Left kidney (tissue), 8 donors: ENCODE results near the gene BCOR. TPM values are rescaled to one million over a fixed set of nuclear protein-coding genes. Genes with fewer than 3 reads are reported as not detected.

Source experiments
- DNase-seq: peaks from one replicate; pipeline ENCODE4 v3.0.0-alpha.2; 2013
- long read RNA-seq, 8 donors: transcript quantifications; one replicate each; lab custom pipeline, GENCODE V29; 2026
- polyA plus RNA-seq: library from polyadenylated mRNA; unstranded; fragments of 120-200 nt; gene quantifications from one replicate; pipeline ENCODE4 v1.2.1, GENCODE V29; 2013; ENCODE audit not compliant: insufficient read length

Gene BCOR
- polyA plus RNA-seq = 53.4 TPM
- long read RNA-seq, donor 1, partial matches to known transcripts = 21 of 21 reads
- long read RNA-seq, donor 1, other reads (novel, unspliced or antisense) = 0 of 21 reads
- long read RNA-seq, donor 2 = 0 reads
- long read RNA-seq, donor 3, partial matches to known transcripts = 9 of 9 reads
- long read RNA-seq, donor 3, other reads (novel, unspliced or antisense) = 0 of 9 reads
- long read RNA-seq, donor 4 = 0 reads
- long read RNA-seq, donor 5, partial matches to known transcripts = 6 of 6 reads
- long read RNA-seq, donor 5, other reads (novel, unspliced or antisense) = 0 of 6 reads
- long read RNA-seq, donor 6, partial matches to known transcripts = 0 of 1 reads
- long read RNA-seq, donor 6, other reads (novel, unspliced or antisense) = 0 of 1 reads
- long read RNA-seq, donor 7, partial matches to known transcripts = 5 of 6 reads
- long read RNA-seq, donor 7, other reads (novel, unspliced or antisense) = 0 of 6 reads
- long read RNA-seq, donor 8, partial matches to known transcripts = 0 of 2 reads
- long read RNA-seq, donor 8, other reads (novel, unspliced or antisense) = 0 of 2 reads

- no peak for DNase-seq
Observed at GRCh38 chrX:40097504-40098263, at the start of gene BCOR. TSS of gene BCOR (minus strand) at chrX:40097958. CDS start at chrX:40077929, 20,029 bp downstream.

- DNase-seq = no peak
Observed at GRCh38 chrX:40147126-40147952, 49.6 kb upstream of the BCOR start.

DNA sequence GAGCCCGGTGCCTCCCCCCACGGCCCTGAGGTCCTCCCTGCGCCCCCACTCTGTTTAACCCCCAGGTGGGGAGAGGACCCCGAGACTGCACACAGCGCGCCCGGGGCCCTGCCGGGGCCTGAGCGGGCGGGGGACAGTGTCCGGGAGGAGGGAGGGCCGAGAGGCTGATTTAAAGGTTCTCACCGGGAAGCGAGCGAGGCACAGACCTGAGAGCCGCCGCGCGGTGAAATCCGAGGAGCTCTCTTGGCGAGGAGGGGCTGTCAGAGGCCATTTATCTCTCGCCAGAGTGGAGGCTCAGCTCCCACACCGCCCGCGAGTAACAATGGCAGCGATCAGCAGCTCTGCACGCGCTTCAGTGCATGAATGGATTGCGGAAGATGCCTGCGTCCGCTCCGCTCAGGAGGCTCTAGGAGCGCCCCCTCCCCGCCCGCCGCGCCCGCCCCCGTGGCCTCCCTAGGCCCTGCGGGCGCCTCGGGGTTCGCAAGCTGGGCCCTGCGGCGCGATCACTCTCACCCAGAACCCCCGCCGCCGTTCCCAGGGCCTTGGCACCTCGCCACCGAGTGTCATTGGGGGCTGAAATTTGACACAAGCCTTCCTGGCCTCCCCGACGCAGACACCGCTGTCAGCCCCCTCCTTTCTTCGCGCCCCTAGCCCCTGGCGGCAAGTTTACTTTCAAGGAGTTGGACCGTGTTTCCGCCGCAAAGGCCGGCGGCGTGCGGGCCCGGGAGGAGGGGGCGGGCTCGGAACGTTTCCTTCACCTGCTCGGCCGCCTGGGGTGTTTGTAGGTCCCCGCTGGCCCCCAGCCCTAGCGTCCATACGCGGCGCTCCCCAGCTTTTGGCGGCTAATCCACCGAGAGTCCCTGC, 48.7 kb upstream of the BCOR start:
- DNase-seq = peak; percentile 57

- DNase-seq = no peak
Observed at GRCh38 chrX:40145923-40146261, 48.1 kb upstream of the BCOR start.

- DNase-seq = no peak
Observed at GRCh38 chrX:40145001-40145922, 47.5 kb upstream of the BCOR start.

GRCh38 chrX:40144576-40144975, 46.8 kb upstream of the BCOR start:
- DNase-seq = no peak

GRCh38 chrX:40143987-40144386, 46.2 kb upstream of the BCOR start:
- no peak for DNase-seq

- no peak for DNase-seq
Observed at GRCh38 chrX:40143001-40143400, 45.2 kb upstream of the BCOR start.

DNA sequence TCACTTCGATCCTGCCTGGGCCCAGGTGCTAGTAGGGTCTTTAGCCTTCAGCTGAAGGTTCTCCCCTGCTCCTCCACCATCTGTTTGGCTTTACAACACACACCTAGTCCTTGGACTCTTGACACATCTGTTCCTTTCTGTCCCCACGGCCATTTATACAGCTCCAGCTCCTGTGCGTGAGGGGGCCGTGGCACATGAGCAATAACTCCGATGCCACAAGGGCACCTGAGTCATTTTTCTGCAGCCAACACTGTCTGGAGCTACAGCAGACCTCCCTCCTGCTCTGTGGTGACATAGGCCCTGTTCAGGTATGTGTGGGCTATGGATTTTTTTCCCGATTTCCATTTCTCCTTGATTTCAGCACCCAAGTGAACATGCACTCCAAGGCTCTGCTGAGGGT, 44.7 kb upstream of the BCOR start:
- no peak for DNase-seq

DNA sequence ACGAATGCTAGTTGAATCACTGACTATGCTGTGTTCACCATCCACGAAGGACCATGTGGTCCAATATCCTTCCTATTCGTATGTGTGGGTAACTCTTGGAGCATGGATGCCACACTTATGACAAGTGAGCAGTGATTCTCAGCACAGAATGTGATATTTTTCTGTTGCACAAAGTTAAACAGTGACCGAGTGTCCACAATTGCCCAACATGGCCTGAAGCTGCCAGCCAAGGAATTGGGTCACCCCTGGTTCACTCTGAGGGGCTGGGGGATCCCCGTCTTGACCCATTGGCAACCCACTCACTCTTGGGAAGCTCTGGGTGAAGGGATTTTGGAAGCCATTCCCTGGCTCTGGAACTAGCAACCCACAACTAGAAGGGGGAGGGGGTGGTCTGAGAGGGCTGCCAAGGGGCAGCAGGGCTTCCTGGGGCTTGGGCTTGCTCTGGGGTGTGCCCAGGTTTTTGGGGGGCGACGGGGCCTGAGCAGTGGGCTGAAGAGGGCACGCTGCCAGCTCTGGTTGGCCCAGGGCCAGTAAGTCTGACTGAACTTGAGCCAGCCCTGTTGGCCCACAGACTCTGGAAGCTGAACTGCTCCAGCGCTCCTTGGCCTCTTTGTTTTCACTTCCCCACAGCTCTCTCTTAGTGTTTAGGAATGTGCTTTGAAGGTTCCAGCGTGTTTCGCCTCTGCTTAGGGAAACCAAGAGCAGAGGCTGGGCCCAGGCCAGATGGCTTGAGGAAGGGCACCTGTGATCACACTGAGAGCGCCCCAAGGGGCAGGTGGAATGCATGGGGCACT, 43.1 kb upstream of the BCOR start:
- no peak for DNase-seq

DNA sequence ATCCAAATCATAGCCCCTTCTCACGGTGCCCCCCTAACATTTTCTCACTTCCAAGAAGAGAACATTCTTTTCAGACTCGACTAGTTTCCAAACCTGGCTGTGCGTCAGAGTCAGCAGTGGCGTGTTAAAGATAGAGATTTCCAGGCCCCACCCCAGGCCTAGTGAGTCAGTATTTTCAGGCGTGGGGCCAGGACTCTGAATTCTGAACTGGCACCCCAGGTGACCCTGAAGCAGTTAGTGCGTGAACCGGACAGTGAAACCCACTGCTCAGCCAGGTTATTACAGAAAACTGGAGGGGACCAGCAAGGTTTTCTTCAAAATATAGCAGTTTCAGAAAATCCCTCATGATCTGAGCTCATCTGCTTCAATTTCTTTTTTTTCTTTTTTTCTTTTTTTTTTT, 35.0 kb upstream of the BCOR start:
- no peak for DNase-seq

DNA sequence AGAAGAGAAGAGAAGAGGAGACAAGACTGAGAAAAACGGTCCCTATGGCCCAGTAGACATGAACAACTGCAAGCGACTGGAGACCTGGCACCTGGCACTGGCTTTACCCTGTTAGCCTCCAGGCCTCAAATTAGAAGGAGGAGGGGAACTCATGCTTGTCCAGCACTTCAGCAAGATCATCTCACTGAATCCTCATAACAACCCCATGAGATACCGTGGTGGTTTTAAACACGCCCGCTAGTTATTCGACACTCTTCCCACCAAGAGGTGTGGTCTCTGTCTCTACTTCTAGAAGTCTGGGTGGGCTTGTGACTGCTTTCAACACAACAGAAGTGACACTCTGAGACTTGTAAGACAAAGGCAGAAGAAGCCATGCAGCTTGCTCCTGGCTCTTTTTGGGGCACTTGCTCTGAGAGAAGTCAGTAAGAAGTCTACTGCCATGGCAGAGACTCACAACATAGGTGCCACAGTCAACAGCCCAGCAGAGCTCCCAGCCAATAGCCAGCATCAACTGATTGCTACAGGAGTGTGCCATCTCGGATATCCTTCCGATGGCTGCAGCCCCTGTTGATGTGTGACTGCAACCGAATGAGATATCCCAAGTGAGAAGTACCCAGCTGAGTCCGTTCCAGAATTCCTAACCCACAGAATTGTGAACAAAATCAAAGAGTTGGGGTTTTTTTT, 34.0 kb upstream of the BCOR start:
- DNase-seq = no peak

DNA sequence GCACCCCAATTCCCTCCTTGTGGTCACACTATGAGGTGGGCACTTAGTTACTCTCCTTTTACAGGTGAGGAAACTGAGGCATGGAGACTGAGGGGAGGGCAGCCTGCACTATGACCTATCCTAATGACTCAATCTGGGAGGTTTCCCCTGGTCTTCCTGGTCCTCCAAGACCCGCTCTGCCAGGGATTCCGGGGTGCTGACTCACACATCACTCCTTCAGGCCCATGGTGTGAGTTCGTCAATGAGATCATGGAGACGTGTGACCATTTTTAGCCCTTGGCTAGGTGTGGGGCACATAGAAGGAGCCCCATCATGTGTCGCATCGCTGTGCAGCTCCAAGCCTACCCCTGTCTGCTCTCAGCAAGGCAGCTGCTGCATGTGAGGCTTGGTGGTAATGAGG, 32.4 kb upstream of the BCOR start:
- no peak for DNase-seq

DNA sequence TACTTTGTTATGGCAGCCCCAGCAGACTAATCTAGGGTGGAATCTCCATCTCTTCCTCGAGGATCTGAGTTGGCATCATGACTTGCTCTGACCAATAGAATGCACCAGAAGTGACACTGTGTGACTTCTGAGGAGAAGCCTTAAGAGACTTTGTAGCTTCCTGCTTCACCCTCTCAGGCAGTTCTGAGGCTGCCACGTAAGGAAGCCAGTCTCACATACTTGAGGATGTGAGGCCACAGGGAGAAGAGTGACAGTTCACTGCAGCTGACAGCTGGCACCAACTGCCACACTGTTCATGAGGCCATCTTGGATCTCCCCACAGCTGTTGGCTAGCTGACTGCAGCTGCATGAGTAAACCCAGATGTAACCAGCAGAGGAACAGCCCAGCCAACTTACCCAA, 29.3 kb upstream of the BCOR start:
- no peak for DNase-seq

GRCh38 chrX:40122487-40122886, 24.7 kb upstream of the BCOR start:
- no peak for DNase-seq

- no peak for DNase-seq
Observed at GRCh38 chrX:40121618-40122017, 23.9 kb upstream of the BCOR start.

DNA sequence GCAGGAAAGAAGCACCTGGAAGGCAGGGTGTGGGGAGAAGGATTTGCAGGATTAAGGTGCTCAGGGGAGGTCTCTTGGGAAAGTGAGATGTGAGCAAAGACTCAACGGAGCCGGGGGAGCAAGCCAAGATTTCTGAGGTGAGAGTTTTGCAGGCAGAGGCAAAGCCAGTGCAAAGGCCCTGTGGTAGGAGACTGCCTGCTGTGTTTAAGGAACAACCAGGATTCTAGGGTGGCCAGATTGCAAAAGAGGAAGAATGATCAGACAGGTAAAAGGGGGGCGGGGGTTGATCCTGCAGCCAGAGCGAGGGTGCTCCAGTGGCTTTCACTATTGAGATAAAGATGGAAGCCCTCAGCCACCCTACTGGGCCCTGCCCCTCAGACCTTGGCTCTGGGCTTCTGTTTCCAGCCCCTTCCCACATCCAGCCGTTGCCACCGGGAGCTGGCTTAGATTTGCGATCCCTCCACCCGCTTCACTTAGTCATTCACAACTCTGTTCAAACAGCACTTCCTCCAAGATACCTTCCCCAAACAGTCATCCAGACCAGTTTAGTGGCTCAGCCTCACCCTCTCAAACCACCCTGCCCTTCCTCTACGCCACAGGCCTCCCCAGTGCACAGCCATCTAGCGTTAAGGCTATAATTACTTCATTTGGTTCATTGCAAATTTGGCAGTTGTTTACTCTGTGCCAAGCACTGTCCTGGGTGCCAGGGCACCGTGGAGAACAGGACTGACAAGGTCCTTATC, 23.3 kb upstream of the BCOR start:
- DNase-seq = no peak

- no peak for DNase-seq
Observed at GRCh38 chrX:40117715-40118285, 20.0 kb upstream of the BCOR start.
